GM18498 (cell line): ENCODE measurements around the gene CHRNB4.

Experiments
- ATAC-seq: cut with Tn5 transposase; IDR thresholded peaks from one replicate; pipeline ENCODE4 v1.9.1; 2021; ENCODE audit warnings: mild to moderate bottlenecking, moderate library complexity; ENCODE audit not compliant: unreplicated experiment

Gene CHRNB4

GRCh38 chr15:78671626-78672211, 30.7 kb upstream of the CHRNB4 start:
- ATAC-seq, result no peak

DNA sequence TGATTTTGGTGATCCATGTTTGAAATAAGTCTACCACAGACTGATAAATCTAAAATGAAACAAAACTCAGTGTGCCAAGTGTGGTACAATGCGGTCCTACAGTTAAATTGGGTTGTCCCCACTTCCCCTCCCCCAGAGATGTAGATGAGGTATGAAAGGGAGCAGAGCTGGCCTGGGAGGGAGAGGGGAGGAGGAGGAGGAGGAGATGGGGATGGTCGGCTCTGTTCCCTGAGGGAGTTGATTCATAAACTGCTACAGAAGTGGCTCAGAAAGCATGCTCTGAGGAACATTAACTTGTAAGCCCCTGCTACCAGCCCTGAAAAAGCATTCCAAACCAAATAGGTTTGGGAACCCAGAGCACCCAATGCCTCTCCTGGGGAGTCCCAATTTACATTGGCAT, 28.0 kb upstream of the CHRNB4 start:
- ATAC-seq, result no peak

- ATAC-seq, result no peak
These were observed 26.7 kb upstream of the CHRNB4 start for GRCh38 chr15:78667578-78668236.

DNA sequence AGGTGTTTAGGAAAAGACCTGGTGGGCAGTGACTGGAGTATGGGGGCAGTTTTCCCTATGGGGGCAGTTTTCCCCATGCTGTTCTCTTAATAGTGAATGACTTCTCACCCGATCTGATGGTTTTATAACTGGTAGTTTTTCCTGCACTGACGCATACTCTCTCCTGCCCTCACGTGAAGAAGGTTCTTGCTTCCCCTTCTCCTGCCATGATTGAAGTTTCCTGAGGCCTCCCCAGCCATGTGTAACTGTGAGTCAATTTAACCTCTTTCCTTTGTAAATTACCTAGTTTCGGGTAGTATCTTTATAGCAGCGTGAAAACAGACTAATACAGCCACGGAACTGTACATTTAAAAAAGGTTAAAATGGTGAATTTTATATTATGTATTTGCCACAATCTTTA, 25.0 kb upstream of the CHRNB4 start:
- ATAC-seq, result no peak

DNA sequence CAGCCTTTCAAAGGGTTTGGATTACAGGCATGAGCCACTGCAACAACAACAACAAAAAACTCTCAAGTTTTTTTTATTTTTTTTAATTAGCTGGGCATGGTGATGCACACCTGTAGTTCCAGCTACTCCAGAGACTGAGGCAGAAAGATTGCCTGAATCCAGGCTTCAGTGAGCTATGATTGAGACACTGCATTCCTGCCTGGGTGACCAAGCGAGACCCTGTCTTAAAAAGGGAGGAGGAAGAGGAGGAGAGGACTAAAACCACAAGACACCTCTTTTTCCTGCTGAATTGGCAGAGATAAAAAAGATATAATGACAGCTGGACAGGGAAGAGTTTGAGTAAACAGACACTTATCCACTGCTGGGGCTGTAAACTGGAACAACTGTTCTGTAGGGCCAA, 22.7 kb upstream of the CHRNB4 start:
- ATAC-seq, result no peak

- ATAC-seq, result no peak
These were observed 21.0 kb upstream of the CHRNB4 start for GRCh38 chr15:78662028-78662427.

DNA sequence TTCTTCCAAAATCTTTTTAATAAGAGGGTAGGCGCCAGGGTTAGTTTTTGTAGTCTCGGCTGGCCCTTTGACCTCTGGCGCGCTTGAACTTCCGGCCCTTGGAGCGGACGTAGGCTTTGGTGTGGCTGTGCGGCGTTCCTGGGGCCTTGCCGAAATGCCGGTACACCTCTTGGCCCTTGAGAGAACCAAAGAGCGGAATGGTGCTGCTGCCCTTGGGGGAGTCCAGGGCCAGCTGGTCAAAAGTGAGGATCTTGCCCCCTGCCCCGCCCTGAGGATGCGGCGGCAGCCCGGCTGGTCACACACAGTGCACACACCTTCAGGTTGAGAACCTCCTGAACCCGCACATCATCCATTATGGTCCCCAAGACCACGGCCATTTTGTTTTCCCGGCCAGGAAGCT, 20.0 kb upstream of the CHRNB4 start:
- no peak for ATAC-seq

DNA sequence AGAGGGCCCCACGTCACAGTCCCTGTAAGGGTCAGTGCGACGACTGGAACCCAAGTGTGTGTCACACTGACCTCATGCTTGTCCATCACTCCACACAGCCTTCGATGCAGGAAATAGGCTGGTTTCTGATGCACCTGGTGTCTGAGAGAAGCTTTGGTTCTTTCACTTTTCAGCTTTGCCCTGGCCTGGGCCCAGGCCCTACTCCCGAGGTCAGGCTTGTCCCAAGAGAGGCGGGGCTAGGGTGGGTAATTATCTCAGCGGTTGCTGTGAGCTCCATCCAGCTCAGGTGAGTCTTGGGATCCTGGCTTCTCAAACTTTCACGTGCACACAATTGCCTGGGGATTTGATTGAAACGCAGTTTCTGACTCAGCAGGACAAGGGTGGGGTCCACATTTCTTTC, 19.6 kb upstream of the CHRNB4 start:
- ATAC-seq, result no peak

GRCh38 chr15:78658823-78659222, 17.8 kb upstream of the CHRNB4 start:
- ATAC-seq, result no peak

DNA sequence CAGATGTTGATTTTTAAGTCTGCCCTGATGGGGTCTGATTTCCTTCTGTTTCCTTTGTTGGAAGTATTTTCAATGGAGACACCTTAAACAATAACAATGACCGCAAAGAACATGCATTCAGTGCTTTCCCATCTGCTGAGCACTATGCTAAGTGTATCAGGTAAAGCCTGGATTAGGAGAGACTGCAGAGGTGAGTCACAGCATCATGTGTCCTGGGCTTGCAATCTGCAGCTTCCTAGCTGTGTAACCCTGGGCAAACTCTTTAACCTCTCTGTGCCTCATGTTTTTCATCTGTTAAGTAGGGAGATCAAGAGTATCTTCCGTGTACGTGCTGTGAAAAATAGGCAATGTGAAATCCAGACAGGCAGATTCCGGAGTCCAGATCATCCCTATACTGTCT, 13.3 kb upstream of the CHRNB4 start:
- no peak for ATAC-seq

DNA sequence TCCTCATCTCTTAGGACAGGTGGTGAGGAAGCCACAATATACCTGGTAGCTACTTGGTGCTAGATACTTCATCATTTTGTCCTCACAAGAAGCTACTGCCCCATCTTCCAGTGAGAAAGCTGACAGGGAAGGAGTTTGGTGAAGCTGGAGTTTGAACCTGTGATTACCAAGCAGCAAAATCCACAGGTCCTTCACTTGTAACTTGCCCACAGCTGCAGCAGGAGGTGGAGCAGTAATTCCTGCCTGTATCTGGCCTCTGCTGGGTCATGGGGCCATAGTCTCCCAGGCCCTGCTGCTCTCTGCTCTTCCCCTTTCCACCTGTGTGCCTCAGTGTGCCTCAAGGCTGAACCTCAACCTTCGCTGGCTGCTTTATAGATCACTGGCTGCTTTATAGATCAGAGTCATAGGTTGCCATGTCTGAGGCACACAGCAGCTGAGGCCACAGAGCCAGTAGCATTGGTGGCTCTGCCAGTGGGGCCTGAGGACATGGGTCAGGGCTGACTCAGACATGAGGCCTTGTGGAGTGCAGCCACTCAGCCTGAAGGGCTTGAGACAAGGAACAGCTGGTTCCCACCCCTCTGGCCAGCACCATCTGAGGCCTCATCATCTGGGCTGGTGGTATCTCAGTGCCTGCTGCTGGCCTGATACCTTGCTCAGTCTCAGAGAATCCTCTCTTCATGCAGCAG, 11.1 kb upstream of the CHRNB4 start:
- no peak for ATAC-seq

DNA sequence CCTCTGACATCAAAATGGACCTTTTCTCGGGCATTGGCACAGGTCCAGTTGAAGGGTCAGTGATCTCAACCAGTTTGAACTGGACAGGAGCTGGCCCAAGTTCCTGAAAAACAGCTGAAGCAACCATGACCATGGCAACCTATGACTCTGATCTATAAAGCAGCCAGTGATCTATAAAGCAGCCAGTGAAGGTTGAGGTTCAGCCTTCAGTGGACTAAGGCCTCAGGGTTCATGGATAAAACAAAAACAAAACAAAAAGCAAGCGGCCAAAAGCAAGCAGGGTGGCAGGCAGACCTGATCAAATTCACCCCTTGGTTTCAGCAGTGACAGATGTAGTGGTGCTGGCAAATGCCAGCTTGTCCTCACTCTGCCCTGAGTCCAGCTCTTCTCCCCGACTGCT, 10.0 kb upstream of the CHRNB4 start:
- ATAC-seq, result no peak

GRCh38 chr15:78650022-78650421, 9.0 kb upstream of the CHRNB4 start:
- ATAC-seq, result no peak

DNA sequence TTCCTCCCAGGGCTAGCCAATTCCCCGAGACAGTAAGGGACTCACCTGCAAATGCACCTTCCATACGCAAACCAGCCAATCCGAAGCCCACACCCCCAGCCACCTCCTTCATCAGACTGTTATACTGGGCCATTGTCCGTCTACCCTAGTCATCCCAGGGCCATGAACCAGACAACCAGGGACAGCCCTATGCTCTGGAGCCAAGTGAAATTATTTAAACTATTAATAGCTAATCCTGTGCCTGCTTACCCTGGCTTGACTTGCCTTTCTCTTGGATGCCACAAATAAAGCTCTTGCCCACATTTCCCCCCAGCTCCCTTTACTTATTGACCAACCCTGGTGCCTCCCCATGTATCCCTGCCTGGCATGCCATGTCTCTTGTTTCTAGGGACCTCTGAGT, 4.0 kb upstream of the CHRNB4 start:
- no peak for ATAC-seq

- no peak for ATAC-seq
These were observed 1.3 kb upstream of the CHRNB4 start for GRCh38 chr15:78642331-78642730.

GRCh38 chr15:78641749-78642275, 802 bp upstream of the CHRNB4 start:
- ATAC-seq, result no peak

DNA sequence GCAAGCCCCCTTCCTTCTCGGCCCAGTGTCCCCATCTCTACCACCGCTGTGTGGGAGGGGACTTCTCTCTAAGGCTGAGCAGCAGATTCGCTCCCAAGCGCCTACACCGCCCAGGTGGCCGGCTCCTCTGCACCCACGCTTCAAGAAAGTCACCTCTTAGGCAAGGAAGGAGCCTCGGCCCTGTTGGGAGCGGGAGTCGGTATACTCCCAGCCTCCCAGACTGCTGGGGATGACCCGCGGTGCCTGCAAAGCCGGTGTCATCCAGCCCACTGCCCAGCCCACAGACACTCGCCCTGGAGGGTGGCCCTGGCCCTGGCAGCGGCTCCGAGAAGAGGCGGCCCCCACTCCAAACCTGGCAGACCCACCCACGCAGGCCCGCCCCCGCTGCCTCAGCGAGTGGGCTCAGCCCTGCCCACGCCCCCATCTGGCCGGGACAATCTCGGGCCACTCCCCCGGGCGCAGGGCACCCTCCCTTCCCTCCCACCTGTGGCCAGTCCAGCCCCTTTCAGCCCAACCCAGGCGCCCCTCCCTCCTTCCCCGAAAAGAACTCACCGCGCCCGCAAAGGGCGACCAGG, 396 bp downstream of the CHRNB4 start:
- no peak for ATAC-seq

GRCh38 chr15:78638658-78639314, 2.2 kb downstream of the CHRNB4 start:
- ATAC-seq, result no peak

GRCh38 chr15:78637776-78638435, 3.1 kb downstream of the CHRNB4 start:
- no peak for ATAC-seq

DNA sequence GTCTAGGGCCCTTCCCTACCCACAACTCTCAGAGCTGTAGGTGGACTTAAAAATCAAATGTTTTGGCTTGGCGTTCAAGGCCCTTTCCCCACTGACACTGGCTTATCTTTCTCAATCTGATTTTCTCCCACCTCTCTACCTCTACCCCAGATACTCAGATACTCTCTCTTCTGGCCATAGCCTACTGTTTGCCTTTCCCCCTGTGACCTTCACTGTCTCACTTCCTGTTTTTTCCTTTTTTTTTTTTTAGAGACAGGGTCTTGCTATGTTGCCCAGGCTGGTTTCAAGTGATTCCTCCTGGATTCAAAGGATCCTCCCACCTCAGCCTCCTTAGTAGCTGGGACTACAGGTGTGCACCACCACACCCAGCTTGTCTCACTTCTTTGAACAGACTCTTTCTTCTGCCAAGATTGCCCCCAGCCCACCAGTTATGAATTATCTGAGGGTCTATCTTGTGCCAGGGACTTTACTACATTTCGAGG, 4.6 kb downstream of the CHRNB4 start:
- ATAC-seq, result no peak

- ATAC-seq, result no peak
These were observed 5.7 kb downstream of the CHRNB4 start for GRCh38 chr15:78635346-78635745.
